ENCODE measurements around the gene NAALADL2.

Gene NAALADL2

GRCh38 chr3:175485436-175485835 lies 626.3 kb downstream of the NAALADL2 start:
- ChIA-PET CTCF (no interaction called here), POLR2A (no interaction called here)
- TF ChIP-seq, protein P1, sequence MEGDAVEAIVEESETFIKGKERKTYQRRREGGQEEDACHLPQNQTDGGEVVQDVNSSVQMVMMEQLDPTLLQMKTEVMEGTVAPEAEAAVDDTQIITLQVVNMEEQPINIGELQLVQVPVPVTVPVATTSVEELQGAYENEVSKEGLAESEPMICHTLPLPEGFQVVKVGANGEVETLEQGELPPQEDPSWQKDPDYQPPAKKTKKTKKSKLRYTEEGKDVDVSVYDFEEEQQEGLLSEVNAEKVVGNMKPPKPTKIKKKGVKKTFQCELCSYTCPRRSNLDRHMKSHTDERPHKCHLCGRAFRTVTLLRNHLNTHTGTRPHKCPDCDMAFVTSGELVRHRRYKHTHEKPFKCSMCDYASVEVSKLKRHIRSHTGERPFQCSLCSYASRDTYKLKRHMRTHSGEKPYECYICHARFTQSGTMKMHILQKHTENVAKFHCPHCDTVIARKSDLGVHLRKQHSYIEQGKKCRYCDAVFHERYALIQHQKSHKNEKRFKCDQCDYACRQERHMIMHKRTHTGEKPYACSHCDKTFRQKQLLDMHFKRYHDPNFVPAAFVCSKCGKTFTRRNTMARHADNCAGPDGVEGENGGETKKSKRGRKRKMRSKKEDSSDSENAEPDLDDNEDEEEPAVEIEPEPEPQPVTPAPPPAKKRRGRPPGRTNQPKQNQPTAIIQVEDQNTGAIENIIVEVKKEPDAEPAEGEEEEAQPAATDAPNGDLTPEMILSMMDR (IDR thresholded peaks at IDR 0.05; ENCODE audit: control extremely low read depth, extremely low read depth, low read depth, missing control alignments), result no peak
- DNase-seq (ENCODE audit: extremely low spot score), result no peak

- ChIA-PET POLR2A (no interaction called here), CTCF (interaction anchor here (0.8 kb wide), 1 partner anchor 28 kb away, joined by 3 read pairs; no protein-coding TSS in a partner anchor)
- no peak for DNase-seq (ENCODE audit: extremely low spot score)
- TF ChIP-seq, protein P1 (IDR thresholded peaks at IDR 0.05; ENCODE audit: control extremely low read depth, extremely low read depth, low read depth, missing control alignments), result no peak
These were observed 627.1 kb downstream of the NAALADL2 start for GRCh38 chr3:175486255-175486654.

DNA sequence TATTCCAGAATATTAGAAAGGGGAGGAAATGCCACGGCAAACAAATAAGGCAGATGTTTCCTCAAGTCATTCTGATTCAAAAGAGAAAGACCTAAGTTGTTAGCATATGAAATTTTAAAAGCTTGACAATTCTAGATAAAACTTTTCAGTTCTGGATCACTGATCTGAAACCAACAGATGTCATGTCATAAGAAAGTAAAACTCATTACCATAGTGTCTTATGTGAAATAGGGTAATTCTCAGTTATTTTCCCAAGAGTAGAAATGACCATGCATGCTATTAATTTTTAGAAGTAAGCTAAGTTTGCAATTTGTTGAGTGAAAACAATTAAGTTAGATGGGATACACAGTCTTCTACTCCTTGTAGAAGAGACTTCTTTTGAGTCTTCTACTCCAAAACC lies 630.3 kb downstream of the NAALADL2 start:
- POLR2A ChIA-PET, result no interaction called here
- TF ChIP-seq, protein P1 (IDR thresholded peaks at IDR 0.05; ENCODE audit: control extremely low read depth, extremely low read depth, low read depth, missing control alignments), result no peak
- DNase-seq (ENCODE audit: extremely low spot score), result peak; percentile 21
- CTCF ChIA-PET, result no interaction called here

GRCh38 chr3:175493301-175493700 lies 634.2 kb downstream of the NAALADL2 start:
- TF ChIP-seq, protein P1 (IDR thresholded peaks at IDR 0.05; ENCODE audit: control extremely low read depth, extremely low read depth, low read depth, missing control alignments), result no peak
- CTCF ChIA-PET, result interaction anchor here (1.6 kb wide), 1 partner anchor 32 kb away, joined by 3 read pairs; no protein-coding TSS in a partner anchor
- no peak for DNase-seq (ENCODE audit: extremely low spot score)
- POLR2A ChIA-PET, result interaction anchor here (0.6 kb wide), 1 partner anchor 8 kb away, joined by 3 read pairs; no protein-coding TSS in a partner anchor

DNA sequence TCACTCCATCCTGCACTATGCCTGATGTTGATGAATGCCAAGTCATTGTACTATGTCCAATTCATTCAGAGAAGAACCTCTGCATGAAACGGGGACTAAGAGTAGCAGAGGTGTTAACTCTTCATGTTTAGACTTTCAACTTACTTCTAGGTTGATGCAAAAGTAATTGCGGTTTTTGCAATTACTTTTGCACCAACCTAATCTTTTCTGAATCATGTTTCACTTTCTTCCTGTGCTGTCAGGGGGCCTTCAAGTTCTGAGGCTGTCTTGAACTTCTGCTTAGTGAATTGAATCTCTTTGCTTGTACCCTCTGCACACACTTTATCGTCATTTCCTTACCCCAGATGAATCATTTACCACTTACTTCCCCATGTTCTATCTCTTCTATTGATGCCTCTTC lies 636.2 kb downstream of the NAALADL2 start:
- ChIA-PET CTCF (interaction anchor here (2.1 kb wide), 1 partner anchor 19 kb away, joined by 6 read pairs; no protein-coding TSS in a partner anchor), POLR2A (no interaction called here)

DNA sequence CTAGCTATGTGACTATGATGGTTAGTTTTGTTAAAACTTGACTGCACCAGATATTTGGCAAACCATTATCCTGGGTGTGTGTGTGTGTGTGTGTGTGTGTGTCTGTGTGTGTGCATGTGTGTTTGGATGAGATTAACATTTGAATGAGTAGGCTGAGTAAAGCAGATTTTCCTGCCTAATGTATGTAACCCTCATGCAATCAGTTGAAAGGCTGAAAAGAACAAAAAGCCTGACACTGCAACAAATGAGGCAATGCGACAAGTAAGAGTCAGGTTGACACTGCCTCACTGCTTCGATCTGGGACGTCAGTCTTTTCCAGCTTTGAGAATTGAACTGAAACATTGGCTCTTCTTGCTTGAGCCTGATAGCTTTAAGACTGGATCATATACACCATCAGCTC lies 643.0 kb downstream of the NAALADL2 start:
- DNase-seq (ENCODE audit: extremely low spot score), result no peak

More for the DNA sequence above, 636.2 kb downstream of the NAALADL2 start:
- DNase-seq (ENCODE audit: extremely low spot score), result peak; percentile 15
- TF ChIP-seq, protein P1 (IDR thresholded peaks at IDR 0.05; ENCODE audit: control extremely low read depth, extremely low read depth, low read depth, missing control alignments), result no peak

More for the DNA sequence above, 643.0 kb downstream of the NAALADL2 start:
- POLR2A ChIA-PET, result interaction anchor here (0.6 kb wide), 1 partner anchor 9 kb away, joined by 3 read pairs; no protein-coding TSS in a partner anchor
- CTCF ChIA-PET, result no interaction called here
- TF ChIP-seq, protein P1 (IDR thresholded peaks at IDR 0.05; ENCODE audit: control extremely low read depth, extremely low read depth, low read depth, missing control alignments), result no peak

Data from GM10248 (cell line).